HG03135 (cell line): Measurements from ENCODE around the gene ITGA11.

Experiments used
- ATAC-seq: cut with Tn5 transposase; IDR thresholded peaks from one replicate; pipeline ENCODE4 v1.9.1; 2021; ENCODE audit warnings: mild to moderate bottlenecking, moderate library complexity; ENCODE audit not compliant: unreplicated experiment

ITGA11 gene

DNA sequence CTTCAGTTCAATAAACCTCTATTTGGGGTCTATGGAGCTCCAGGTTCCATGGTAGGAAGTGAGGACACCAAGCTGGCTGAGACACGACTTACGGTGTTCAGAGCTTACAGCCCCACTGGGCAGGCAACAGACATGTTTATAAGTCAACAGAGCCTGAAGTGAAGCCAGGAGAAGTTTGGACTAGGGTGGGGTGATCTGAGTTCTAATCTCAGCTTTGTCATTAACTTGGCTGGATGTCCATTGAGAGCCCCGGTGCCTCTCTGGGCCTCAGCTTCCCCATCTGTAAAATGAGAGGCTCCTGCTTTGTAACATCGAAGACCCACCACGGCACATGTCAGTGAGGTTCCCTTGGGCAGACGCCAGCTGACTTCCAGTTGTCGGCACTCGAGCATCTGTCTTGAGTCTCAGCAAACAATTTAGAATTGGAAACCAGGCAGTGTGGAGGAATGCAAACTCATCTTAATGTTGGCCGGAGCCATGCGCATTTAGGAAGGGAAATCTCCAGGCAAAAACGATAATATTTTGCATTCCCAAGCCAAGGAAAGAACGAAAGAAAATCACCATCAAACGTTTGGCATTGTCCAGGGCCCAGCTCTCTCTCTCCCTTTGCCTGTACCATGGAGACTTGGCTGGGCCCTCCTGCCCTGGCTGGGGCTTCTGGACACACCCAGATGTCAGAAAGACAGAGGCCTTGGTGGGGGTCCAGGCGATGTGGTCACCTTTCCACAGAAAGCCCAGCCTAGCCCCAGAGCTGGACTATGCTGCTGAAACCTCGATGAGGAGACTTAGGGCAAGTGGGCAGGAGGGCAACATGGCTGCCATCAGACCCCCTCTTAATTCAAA, 18.4 kb downstream of the ITGA11 start:
- ATAC-seq = no peak

DNA sequence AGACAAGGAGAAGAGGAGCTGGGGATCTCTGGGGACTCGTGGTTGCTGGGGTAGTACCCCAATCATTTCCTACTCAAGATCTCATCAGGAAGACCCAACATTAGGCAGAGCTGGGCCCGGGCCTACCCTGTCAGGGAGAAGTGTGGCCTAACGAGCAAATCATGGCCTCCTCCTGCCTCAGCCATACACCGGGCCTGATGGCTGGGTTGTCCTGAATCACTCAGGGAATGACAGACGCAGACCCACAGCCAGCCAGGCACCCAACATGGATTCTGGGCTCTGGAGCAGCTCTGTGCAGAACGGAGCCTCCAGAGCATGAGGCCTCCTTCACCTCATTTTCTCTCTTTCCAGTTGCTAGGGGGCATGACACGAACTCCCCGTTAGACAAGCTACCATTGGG, 19.7 kb downstream of the ITGA11 start:
- ATAC-seq = no peak

DNA sequence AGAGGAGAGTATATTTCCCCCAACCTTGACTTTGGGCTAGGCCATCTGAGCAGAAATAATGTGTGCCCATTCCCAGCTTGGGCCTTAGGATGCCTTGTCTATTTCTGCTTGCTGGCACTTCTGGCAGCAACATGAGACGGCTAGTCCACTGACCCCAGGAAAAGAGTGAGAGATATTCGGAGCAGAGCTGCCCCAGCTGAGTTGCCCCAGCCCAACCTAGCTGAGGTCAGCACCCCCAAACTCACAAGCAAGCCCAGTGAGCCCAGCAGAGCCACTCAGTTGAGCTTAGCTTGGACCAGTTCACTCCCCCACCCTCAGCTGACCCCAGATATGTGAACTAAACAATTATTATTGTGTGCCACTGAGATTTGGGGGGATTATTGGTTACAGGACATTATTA, 20.2 kb downstream of the ITGA11 start:
- ATAC-seq = no peak

DNA sequence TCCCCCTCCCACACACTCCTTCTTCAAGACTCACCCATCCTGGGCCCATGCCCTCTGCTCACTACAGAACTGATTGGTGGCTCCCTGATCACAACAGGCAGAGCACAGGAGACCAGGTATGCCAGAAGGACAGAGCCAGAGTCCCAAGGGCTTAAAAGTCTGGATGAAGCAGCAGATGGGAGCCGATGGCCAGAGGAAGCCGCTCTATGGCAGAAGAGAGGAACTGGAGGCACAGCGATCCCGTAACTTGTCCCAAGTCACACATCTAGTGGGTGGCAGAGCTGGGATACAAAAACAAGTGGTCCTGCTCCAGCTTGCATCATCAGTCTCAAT, 20.7 kb downstream of the ITGA11 start:
- ATAC-seq = no peak

DNA sequence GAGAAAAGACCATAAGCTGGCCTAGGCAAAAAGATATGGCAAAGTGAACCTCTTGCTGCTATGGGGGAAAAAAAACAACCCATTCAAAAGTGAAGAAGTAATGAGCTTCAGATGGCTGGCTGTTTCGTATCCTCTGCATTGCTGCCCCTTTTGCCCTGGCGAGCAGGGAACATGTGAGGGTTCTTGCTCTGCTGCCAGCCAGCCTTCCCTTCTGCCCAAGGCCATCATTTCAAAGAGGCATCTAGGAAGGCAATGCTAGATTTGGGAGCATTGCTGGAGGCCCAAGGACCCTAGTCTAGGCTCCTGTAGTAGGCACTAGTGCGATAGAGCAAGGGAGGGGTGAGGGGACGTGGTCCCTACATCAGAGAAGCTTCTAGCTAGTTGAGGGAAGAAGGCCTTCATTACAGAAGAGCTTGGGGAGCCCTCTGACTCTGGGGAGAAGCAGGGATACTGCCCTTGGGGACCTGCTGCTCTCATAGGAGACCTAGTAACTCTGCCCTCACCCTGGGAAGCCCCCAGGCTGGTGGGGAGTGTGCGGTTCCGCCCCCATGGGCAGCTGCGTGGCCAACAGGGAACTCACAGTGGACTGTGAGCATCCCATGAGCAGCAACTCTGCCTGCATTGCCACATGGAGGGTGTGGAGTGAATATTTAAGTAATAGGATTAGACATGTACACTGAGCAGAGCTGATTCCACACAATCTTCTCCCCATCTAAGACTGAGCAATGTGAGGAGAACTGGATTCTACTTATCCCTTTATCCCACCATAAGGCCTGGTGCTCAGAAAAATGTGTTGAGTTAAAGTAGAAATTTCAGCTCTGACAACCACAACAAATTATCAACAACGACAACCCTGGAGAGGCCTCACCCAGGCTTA, 21.3 kb downstream of the ITGA11 start:
- no peak for ATAC-seq

DNA sequence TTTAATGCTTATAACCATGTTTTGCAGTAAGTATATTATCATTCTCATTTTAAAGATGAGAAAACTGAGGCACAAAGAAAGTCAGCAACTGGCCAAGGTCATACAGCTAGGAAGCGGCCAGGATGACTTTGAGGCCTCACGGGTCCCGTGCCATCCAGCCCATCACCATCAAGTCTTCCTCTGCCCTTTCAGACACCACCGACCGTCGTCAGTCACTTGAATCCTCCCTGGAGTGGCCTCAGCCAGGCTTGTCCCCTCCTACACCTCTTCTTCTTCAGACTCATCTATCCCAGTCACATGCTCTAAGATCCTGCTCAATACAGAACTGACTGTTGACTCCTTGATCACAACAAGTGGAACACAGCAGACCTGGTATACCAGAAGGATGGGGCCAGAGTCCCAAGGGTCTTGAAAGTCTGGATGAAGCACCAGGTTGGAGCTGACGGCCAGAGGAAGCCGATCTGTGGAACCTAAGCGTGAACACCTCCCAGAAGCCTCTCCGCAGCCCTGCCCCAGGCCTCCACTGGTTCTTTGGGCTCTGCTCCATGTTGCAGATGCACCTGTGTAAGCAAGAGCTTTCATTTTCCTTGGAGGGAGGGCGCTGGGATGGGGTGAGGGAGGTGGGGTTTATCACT, 22.1 kb downstream of the ITGA11 start:
- no peak for ATAC-seq

DNA sequence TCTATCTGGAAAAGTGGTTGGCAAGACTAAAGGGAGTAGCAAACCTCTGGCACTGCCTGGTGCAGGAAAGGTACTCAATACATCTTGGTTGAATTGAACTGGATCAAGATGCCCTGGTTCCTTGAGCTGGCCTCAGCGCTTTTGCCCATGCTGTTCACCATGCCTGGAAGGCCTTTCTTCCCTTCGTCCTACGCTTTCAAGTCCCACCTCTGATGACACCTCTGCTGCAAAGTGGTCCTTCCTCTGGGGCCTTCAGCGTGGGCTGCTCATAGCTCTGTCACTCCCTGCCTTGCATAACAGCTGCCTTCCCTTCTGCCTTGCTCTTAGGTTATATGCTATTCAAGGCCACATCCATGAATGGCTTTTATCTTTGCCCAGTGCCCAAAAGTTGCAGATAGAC, 23.0 kb downstream of the ITGA11 start:
- ATAC-seq = no peak

DNA sequence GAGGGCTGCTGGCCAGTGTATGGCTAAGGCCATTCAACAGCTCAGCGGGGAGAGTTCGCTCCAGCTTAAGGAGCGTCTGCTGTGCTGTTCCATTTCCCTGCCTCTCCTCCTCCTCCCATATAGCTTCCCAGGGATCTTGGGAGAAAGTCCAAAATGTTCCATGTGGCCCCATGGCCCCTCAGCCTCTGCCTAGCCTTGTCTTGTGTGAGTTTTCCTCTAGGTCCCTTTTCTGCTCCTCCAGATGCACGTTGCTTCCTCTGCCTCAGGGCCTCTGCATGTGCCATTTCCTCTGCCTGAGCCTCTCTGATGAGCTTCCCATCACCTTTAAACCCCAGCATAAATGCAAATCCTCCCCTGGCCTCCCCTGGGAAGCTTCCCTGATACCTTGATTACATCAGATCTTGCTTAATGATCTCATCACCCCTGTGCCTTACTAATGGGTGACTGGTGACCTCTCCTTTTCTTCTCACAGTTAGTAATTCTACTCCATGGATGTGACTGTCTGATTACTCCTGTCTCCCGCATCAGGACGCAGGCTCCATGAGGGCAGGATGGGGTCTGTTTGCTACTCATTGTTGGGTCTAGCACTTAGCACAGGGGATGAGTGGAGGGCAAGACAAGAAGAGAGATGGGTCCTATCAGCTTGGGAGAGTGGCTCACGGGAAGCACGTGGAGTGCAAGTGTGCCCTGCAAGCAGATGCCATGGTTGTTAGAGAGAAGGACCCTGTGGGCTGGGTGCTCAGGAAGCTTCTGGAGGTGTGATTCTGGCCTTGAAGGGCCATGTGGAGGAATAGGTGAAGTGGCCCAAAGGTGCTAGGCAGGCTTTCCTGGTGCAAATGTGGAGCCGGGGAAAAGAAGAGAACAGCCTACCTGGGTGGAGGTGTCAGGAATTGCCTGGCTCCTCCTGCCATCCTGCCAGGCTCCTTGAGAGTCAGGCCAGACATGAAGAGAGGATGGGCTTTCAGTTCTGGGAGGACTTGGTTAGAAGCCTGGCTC, 23.8 kb downstream of the ITGA11 start:
- ATAC-seq = no peak

DNA sequence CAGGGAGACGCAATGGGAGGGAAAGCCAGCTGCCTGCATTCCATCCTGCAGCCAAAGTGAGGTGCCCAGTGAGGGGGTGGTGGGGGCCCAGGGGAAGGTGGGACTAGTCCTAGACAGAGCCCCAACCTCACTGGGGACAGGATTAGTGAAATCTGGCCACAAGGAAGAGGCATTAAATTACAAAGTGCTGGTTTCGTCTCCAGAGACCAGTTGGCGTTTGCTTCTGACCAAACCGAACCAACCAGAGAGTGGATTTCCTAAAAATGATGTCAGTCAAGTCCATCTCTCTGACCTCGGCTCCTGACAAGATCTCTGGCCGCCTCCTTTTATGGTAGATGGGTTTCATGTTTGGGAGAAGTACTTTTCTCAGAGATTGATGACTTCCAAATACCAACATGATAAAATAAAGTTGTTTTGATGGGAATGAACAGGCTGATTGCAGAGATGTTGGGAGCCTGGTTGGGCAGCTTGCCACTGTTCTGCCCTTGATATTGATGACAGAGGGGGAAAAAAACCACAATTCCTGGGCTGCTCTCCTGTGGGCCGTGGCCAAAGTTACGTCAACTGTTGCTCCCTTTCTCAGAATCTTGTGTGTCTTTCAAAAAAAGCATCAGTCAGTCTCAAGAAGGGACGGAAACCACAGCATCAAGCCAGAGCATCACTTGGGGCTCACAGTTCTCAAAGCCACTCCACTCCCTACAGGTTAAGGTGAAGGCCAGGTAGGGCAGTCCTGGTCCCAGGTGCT, 24.6 kb downstream of the ITGA11 start:
- no peak for ATAC-seq

DNA sequence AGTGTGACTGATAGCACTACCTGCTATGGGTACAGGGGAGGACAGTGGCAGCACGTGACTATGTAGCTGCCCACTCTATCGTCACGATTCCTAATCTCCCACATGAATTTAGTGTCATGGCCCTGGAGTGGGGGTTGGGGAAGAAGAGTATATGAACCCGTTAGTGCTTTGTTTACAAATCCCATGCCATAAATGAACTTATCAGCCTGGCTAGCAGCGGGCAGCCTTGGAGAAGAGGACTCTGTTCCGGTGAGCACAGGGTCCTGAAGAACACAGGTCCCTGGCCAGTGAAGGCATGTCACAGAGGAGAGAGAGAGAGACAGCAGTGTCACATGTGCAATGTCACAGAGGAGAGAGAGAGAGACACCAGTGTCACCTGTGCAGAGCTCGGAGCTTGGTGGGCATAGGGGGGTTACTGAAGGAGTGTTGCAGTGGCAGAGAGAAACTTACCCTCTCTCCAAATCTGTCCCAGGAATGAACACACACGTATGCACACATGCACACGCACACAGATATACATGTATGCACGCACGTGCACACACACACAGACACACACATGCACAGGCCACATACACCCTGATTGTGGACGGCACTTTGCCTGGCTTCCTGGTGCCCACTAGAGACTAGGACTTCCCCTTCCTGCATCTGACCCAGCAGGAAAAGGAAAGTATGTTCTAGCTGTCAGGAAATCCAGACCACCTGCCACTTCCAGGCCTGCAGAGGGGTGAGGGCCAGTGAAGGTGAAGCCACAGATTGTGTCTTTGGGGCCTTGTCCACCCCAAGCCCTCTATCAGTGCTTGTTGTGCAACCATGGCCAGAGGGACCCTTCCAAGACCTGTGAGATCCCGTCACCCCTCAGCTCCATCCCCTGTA, 26.3 kb downstream of the ITGA11 start:
- no peak for ATAC-seq

DNA sequence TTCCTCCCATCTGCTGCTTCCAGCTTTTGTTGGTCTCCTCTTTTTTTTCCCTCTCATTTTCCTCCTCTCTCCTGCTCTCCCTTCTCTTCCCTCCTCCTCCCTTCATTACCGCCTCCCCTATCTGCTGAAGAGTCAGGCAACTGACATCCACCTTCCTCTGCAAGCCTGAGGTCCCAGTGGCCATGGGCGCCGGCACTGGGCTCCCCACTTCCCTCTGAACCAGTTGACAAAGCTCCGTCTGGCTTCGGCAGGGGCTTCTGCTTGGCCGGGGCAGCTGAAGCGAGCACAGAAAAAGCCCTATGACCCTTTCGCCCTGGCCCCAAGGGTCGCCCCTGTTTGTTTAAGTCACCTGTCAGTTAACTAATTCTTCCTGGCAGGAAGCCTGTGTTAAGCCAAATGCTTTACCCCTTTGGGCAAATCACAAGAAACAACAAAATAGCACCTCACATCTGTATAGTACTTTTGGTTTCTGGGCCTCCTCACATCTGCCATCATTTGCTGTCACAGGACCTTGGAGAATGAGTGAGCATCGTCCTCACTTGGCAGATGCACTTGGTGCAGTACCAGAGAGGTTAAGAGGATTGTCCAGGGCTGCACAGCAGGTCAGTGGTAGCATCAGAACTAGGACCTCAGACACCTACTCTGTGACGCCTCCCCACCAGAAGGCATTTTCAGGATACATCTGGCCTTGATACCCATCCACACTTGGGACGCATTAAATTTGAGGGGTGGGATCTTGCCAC, 27.7 kb downstream of the ITGA11 start:
- ATAC-seq = no peak

DNA sequence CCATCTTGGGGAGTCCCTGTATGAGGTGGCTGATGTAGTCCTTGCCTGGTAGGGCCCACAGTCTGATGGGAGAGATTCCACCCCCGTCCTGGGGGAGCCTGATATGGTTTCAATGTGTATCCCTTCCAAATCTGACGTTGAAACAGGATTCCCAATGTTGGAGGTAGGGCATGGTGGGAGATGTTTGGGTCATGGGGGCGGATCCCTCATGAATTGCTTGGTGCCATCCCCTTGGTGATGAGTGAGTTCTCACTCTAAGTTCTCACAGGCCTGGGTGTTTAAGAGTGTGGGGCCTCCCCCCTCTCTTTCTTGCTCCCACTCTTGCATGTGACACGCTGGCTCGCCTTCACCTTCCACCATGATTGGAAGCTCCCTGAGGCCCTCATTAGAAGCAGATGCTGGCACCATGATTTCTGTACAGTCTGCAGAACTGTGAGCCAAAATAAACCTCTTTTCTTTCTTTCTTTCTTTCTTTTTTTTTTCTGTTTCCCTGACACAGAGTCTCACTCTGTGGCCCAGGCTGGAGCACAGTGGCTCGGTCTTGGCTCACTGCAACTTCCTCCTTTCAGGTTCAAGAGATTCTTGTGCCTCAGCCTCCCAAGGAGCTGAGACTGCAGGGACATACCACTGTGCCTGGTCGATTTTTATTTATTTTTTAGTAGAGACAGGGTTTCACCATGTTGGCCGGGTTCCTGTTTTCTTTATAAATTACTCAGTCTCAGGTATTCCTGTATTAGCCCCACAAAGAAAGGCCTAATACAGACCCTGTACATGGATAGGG, 28.6 kb downstream of the ITGA11 start:
- ATAC-seq = no peak

DNA sequence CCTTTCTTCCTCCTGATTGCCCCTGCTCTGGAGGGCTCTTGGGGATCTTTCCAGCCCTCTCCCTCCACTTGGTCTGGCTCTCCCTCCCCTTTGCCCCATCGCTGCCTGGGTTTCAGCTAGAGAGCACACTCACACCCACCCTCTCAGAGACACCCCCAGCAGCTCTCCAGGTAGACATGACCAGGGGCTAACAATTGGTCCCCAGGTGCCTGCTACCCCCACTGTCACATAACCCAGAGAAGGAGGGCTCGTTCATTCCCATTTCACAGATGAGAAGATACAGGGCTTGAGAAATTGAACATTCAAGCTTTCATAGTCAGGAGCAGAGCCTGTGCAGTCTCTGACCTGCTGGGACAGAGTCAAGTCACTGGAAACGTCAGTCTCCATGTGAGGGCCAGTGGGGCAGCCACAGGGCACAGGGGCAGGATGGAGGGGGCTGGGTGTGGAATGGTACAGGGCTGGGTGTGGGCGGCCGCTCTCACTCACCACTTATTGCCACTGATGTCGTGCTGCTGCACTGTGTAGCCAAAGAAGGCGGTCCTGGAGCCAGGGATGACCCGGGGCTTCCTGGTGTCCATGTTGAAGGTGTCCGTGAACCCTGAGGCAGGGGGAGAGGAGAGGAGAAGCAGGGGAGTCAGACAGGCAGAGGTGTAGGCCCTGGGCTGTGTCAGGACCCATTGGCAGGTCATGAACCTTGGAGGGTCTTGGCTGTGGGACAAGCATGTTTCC, 29.4 kb downstream of the ITGA11 start:
- no peak for ATAC-seq

DNA sequence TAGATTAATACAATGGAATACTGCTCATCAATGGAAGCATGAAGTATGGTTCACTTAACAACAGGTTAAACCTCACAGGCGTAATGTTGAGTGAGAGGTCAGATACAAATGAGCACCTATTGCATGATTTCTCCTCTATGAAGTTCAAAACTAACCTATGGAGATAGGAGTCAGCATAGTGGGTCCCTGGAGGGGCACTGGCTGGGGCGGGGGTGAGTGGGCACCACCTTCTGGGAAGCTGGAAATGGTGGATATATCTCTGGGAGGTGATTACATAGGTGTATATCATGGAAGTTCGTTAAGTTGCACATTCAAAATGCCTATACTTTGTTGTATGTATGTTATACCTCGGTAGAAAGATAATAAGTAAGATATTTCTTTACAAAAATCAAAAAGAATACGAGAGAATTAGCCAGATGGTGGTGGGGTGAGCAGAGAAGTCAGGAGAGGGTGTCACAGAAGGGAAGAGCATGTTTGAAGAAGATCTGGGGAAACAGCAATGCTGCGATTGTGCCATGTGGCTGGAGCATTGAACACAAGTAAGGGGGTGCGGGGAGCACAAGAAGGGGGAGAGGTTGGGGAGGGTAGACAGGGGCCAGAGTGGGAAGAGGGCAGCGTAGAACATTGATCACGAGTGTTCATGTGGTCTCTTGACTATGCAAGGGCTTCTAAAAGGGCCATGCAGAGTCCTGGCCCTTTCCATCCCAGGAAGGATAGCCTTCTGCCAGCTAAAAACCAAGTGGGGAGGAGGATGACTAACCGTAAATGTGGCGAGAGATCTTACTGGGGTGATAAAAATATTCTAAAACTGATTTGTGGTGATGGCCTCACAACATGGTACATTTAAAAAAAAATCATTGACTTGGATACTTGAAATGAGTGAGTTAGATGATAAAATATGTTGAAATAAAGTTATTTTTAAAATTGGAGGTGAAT, 30.2 kb downstream of the ITGA11 start:
- no peak for ATAC-seq

DNA sequence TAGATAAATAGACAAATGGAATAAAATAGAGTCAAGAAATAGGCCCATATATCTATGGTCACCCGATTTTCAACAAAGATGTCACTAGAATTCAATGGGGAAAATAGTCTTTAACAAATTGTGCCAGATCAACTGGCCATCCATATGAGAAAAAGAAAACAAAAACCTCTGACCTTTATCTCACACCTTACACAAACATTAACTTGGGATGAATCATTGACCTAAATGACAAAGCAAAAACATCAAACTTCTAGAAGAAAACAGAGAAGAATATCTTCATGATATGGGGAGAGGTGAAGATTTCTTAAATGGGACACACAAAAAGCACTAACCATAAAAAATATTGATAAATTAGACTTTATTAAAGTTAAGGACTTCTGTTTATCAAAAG, 31.9 kb downstream of the ITGA11 start:
- no peak for ATAC-seq
